Left renal cortex interstitium (tissue), 4 donors: ENCODE measurements around the gene CLPSL1. TPM values are rescaled to one million over a fixed set of nuclear protein-coding genes. Genes with fewer than 3 reads are reported as not detected.
A peak's percentile ranks its signal among the peaks of the same experiment; 100 is the strongest.

Experiments
- DNase-seq, 4 donors: peaks; one replicate each; pipeline ENCODE4 v3.0.0-alpha.2; 2013; ENCODE audit warnings: low read depth in 4 of 4, low spot score in 2 of 4, missing footprints in 1 of 4
- polyA plus RNA-seq, 4 donors: library from polyadenylated mRNA; unstranded; fragments of 120-200 nt; gene quantifications; one replicate each; pipeline ENCODE4 v1.2.1, GENCODE V29; 2013; ENCODE audit not compliant: insufficient read length in 4 of 4

The CLPSL1 gene
- polyA plus RNA-seq, 4 donors, result 0.60 to 1.1 (median 0.73) TPM; not detected in 1

- DNase-seq, result no peak
These were observed 23.2 kb upstream of the CLPSL1 start for GRCh38 chr6:35757456-35758123.

DNA sequence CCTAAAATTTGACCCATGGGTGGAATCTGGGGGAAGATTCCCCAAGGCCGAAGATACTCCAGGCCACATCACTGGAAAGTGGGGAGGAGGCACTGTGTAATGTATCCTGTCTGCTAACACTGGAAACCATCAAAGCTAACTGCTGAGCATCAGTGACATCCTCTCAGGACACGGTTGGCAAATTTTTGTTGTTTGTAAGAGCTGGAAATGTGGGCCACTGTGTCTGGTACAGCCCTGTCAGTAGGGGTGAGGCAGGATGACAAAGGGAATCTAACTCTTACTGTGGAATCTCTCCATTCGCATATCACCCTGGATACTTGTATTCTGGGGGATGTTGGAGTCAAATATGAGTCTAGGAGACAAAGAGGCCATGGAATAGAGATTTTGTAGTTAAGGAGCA, 21.4 kb upstream of the CLPSL1 start:
- DNase-seq, result no peak

- no peak for DNase-seq
These were observed 15.1 kb upstream of the CLPSL1 start for GRCh38 chr6:35765739-35766138.

DNA sequence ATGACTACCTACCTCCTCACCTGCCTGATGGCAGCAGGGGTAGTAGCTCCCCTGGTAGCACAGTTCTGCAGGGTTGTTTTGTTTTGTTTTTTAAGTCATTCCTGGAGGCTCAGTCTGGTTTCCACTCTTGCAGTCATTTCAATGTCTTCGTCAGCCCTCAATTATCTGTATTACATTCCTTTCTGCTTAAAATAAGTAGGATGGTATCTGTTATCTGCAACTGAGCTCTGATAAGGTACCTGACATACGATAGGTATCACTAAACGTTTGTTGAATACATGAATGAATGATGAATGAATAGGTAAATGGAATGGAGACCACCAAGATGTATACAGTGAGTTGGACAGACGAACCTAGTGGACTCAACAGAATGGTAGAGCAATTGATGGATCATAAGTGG, 11.6 kb upstream of the CLPSL1 start:
- no peak for DNase-seq

DNA sequence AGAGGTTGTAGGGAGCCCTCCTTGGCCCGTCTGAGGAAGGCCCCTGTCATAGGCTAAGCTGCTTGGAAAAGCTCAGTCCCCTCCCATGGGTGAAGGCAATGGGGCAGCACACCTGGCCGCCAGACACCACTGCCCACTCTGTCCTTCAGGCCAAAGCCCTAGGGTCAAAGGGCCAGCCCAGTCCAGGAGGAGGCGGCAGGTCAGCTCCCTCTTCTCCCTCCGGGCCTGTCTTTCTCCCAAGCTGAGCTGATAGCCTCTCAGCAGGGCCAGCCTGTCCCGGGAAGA, 9.5 kb upstream of the CLPSL1 start:
- no peak for DNase-seq

DNA sequence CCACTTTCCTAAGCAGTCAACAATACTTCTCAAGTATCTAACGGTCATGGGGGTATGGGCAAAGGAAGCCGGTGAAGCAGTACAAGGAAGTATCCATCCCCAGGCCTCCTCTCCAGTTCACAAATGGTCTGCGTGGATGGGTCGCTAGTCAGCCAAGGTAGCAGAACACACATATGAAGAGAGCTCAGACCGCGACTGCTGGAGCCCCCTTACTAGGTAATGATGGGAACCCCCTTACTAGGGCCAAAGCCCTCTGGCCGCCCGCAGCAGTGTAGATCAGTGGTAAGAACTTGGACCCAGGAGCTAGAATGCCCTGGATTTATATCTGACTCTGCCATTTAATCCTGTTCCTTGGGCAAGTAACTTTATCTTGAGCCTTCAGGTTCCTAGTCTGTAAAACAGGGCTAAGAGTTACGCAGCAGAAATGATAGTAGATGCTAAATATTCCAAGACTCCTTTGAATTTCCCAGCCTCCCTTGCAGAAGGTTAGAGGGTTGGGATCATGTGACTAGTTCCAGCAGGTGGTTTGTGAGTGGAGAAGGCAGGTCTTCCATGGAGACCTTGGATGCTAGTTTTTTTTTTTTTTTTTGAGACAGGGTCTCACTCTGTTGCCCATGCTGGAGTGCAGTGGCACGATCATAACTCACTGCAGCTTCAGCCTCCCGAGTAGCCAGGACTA, 6.6 kb upstream of the CLPSL1 start:
- DNase-seq, result no peak

- no peak for DNase-seq
These were observed 5.8 kb upstream of the CLPSL1 start for GRCh38 chr6:35775031-35775430.

DNA sequence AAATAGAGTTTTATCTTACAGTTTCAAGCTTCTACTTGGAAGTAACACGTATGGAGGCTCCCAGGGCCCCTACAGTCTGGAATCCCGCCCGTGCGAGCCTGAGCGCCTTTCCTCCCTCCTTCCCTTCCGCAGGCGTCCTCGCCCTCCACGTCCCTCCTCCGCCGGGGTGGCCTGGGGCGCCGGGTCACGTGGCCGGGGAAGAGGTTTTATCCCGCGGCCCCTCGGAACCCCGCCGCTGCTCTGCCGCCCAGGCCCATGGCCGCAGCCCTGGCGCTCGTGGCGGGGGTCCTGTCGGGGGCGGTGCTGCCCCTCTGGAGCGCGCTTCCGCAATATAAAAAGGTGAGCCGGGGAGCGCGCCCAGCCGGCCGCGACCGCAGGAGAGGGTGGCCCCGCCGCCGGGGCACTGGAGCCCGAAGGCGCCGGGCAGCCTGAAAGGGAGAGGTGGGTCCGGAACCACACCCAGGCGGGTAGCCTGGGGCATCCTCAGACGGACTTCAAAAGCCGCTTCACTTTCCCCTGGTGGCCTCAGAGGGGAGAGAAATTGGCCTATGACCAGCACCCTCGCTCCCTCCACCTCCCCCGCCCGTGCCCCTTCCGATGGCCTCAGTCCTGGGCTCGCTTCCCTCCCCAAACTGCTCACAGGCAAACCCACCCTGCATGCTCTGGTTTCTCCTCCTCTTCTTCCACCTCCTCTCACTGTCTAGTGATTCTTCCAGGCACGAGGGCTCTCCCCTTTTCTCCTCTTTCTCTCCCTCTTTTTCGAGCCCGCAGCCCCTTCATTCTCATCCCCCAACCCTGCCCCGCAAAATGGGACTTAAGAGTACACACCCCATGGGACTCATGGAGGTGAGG, 4.2 kb upstream of the CLPSL1 start, which contains the start of gene CLPSL2:
Gene CLPSL2 (plus strand): TSS at position 235 of the 852 bp plus-strand sequence. CDS start 21 bp downstream, at position 256.
- DNase-seq, result no peak

DNA sequence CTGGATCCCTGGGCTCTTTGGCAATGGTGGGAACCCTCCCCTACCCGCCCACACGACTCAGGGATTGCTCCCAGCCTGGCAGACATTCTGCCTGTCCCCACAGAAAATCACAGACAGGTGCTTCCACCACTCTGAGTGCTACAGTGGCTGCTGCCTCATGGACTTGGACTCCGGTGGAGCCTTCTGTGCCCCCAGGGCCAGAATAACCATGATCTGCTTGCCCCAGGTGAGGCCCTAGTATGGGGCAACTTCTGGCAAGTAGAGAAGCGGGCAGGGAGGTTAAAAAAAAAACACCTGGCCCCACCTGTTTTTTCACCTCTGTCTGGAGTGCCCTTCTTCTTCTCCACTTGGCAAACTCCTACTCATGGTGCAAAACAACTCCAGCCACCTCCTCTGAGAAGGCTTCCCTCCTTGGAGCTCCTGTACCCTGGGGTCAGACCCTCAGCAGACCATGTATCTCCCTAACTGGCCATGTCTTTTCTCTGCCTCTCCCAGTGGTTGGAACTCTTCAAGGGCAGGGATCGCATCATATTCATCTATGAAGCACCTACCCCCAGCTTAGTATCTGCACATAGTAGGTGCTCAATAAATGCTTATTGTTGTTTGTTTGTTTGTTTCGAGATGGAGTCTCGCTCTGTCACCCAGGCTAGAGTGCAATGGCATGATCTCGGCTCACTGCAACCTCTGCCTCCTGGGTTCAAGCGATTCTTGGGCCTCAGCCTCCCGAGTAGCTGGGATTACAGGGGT, 3.3 kb upstream of the CLPSL1 start:
- DNase-seq, result no peak

- DNase-seq, result no peak
These were observed 2.4 kb upstream of the CLPSL1 start for GRCh38 chr6:35778437-35778836.

GRCh38 chr6:35781290-35781689, 471 bp downstream of the CLPSL1 start:
- no peak for DNase-seq

GRCh38 chr6:35782424-35782823, 1.6 kb downstream of the CLPSL1 start:
- no peak for DNase-seq

- no peak for DNase-seq
These were observed 3.4 kb downstream of the CLPSL1 start for GRCh38 chr6:35784200-35784599.

- DNase-seq, result no peak
These were observed 5.5 kb downstream of the CLPSL1 start for GRCh38 chr6:35786272-35786671.

DNA sequence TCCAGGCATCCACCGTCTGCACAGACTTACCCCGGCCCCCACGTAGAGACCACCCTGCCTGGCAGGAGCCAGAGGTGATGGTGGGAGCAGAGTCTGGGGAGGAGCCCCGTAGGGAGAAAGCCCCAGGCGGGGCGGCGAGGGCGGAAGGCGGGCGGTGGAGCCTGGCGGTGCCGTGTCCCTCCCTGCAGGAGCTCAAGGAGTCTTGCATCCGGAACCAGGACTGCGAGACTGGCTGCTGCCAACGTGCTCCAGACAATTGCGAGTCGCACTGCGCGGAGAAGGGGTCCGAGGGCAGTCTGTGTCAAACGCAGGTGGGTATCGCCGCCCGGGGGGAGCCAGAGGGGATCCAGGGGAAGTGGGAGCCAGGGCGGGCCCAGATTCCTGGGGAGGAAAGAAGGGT, 6.0 kb downstream of the CLPSL1 start:
- peak in 1 of 4 donors; percentile 38 for DNase-seq

DNA sequence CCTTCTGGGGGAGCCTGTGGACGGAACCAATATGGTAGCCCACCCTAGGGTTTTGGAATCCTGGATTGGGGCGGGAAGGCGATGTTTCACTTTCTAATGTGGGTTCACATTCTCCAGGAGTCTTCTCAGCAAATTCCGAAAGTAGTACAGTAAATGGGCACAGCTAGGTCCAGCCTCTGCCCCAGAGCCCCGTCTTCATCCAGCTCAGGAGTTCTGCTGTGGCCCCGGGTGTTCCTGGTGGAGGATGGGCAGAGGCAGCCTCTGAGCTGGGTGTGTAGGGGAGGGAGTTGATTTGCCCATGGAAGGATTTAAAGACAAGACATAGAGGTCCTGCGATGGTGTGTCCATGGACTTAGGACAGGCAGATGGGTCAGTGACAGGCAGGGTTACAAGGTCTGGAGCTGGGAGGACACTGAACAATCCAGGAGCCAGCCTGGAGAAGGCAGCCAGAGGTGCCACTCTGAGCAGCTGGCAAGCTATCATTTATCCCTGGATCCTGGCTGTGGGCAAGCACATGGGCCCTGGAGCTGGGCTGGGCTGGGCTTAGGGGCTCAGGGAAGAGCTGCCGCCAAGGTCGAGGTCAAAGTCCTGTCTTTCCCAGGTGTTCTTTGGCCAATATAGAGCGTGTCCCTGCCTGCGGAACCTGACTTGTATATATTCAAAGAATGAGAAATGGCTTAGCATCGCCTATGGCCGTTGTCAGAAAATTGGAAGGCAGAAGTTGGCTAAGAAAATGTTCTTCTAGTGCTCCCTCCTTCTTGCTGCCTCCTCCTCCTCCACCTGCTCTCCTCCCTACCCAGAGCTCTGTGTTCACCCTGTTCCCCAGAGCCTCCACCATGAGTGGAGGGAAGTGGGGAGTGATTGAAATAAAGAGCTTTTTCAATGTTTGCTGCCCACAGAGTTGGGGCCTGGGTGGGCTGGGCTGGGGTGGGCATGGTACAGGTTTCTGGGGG, 6.7 kb downstream of the CLPSL1 start:
- no peak for DNase-seq

DNA sequence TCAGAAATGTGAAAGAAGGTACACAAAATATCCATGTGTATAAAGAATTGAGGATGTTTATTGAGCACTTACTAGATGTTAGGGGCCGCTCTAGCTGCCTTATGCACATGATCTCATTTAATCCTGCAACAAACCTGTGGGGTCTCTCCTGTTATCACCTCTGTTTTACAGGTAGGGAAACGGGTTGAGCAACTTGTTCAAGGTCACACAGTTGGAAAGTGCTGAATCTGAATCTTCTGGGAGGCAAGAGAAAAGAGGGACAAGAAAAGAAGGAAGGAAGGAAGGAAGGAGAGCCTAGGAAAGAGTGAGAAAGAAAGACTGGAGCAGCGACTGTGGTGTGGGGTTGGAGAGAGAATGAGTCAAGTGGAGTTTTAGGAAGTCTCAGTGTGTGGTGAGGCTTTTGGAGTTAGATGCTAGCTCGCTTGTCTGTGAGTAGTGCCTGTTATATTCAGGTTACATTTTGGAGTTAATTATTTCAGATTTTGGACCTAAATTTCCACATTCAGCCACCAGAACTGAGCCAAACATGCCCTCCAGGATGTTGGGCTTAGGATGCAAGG, 7.7 kb downstream of the CLPSL1 start:
- no peak for DNase-seq

GRCh38 chr6:35790683-35791082, 9.9 kb downstream of the CLPSL1 start:
- DNase-seq, result no peak
